GM12878 (cell line): ENCODE data around the gene CRTAP. TPM values are rescaled to one million over a fixed set of nuclear protein-coding genes. Genes with fewer than 3 reads are reported as not detected.

Experiments
- ATAC-seq: fragments of 200-7000 bp; cut with Tn5 transposase; 3 replicates; pipeline ENCODE4 v1.9.1; 2020; ENCODE audit warnings: mild to moderate bottlenecking, moderate library complexity
- BruUV-seq: library from RNA; stranded (reverse); fragments of 400-500 nt; replicated peaks from 2 replicates; lab custom pipeline; 2021; lab: Mats Ljungman, UMichigan
- CTCF ChIA-PET: fragments of 300-600 bp; sonication (Branson Sonifier 250); formaldehyde crosslinking; extraction: SDS; loops from one replicate; lab custom pipeline; 2021; ENCODE audit warnings: inconsistent platforms; lab: Yijun Ruan, JAX
- POLR2A ChIA-PET: fragments of 350-600 bp; formaldehyde crosslinking; extraction: SDS; loops from one replicate; lab custom pipeline; 2021; ENCODE audit warnings: inconsistent platforms; lab: Charles Lee
- RAD21 ChIA-PET: fragments of 300-600 bp; sonication (Branson Sonifier 250); formaldehyde crosslinking; loops from one replicate; lab custom pipeline; 2023; ENCODE audit warnings: antibody characterized with exemption; ENCODE audit not compliant: unreplicated experiment; lab: Charles Lee
- SMC1A ChIA-PET: fragments of 300-600 bp; sonication (Branson Sonifier 250); formaldehyde crosslinking; loops from one replicate; lab custom pipeline; 2023; ENCODE audit not compliant: unreplicated experiment, uncharacterized antibody; lab: Charles Lee
- DNase-seq: peaks from one replicate; pipeline ENCODE4 v3.0.0-alpha.2; 2011; ENCODE audit warnings: low read depth, low spot score
- FAIRE-seq: peaks from 3 replicates; lab custom pipeline; 2011; peaks lifted over from hg19 to GRCh38; lab: Jason Lieb, UNC
- H2AFZ ChIP-seq: 2 replicates; pipeline ENCODE4 v1.6.0; 2011; ENCODE audit warnings: low read depth, low read length, control low read depth; ENCODE audit not compliant: control insufficient read depth
- H3K27ac ChIP-seq: 2 replicates; pipeline ENCODE4 v1.5.1; 2011; ENCODE audit warnings: control low read depth; ENCODE audit not compliant: control insufficient read depth, insufficient read depth
- H3K27me3 ChIP-seq, 2 experiments: replicated peaks in 1 of 2; 2 replicates each; pipeline versions ENCODE4 v1.6.0 to v1.6.1; 2011; ENCODE audit warnings: low read length in 1 of 2; ENCODE audit not compliant: control insufficient read depth in 2 of 2, insufficient read depth in 2 of 2
- H3K36me3 ChIP-seq, 2 experiments: 2 replicates each; pipeline ENCODE4 v1.5.1; 2011; ENCODE audit warnings: low read length in 1 of 2; ENCODE audit not compliant: control insufficient read depth in 2 of 2, insufficient read depth in 2 of 2
- H3K4me1 ChIP-seq: 2 replicates; pipeline ENCODE4 v1.6.1; 2011; ENCODE audit warnings: mild to moderate bottlenecking, low read length, moderate library complexity, mixed read lengths; ENCODE audit not compliant: control insufficient read depth, insufficient read depth
- H3K4me2 ChIP-seq: 2 replicates; pipeline ENCODE4 v1.6.0; 2011; ENCODE audit warnings: control low read depth; ENCODE audit not compliant: control insufficient read depth, insufficient read depth
- H3K4me3 ChIP-seq: fragments of 200-600 bp; sonication (generic); 2 replicates; pipeline ENCODE4 v1.5.1; 2016
- H3K79me2 ChIP-seq: 2 replicates; pipeline ENCODE4 v1.6.0; 2011; ENCODE audit warnings: low read length; ENCODE audit not compliant: control insufficient read depth, insufficient read depth
- H3K9ac ChIP-seq: 2 replicates; pipeline ENCODE4 v1.8.0; 2011; ENCODE audit warnings: low read length, control low read depth, mixed read lengths; ENCODE audit not compliant: control insufficient read depth, insufficient read depth
- H3K9me3 ChIP-seq: replicated peaks from 3 replicates; pipeline ENCODE4 v1.5.1; 2011; ENCODE audit warnings: mild to moderate bottlenecking, low read length; ENCODE audit not compliant: control insufficient read depth, insufficient read depth
- H4K20me1 ChIP-seq: 2 replicates; pipeline ENCODE4 v1.6.0; 2011; ENCODE audit not compliant: control insufficient read depth, insufficient read depth
- ATF3 ChIP-seq: IDR thresholded peaks from 2 replicates; pipeline ENCODE4 v1.6.1; 2011; ENCODE audit warnings: low read depth, mild to moderate bottlenecking, low read length, moderate library complexity, borderline replicate concordance; ENCODE audit errors: extremely low read depth
- BACH1 ChIP-seq: fragments of 450-650 bp; IDR thresholded peaks from 2 replicates; pipeline ENCODE4 v1.6.1; 2017; ENCODE audit warnings: mild to moderate bottlenecking, borderline replicate concordance
- EGR1 ChIP-seq, 2 experiments: IDR thresholded peaks; 1 replicate in 1 of 2; 2 replicates in 1 of 2; pipeline ENCODE4 v1.6.1; 2011 to 2012; ENCODE audit warnings: low read depth in 2 of 2, low read length in 2 of 2, borderline replicate concordance in 1 of 2, mild to moderate bottlenecking in 1 of 2, moderate library complexity in 1 of 2
- JUND ChIP-seq: IDR thresholded peaks from 2 replicates; pipeline ENCODE4 v1.6.1; 2012; ENCODE audit warnings: low read depth, mild to moderate bottlenecking, low read length, improper control_type of control experiment, moderate library complexity
- KDM1A ChIP-seq: fragments of 200-600 bp; sonication (generic); IDR thresholded peaks from 2 replicates; pipeline ENCODE4 v1.6.1; 2016; ENCODE audit warnings: borderline replicate concordance
- LARP7 ChIP-seq: fragments of 450-650 bp; IDR thresholded peaks from 2 replicates; pipeline ENCODE4 v1.6.1; 2017; ENCODE audit warnings: mild to moderate bottlenecking
- MYB ChIP-seq: fragments of 150-350 bp; IDR thresholded peaks from 2 replicates; pipeline ENCODE4 v1.6.1; 2014; ENCODE audit warnings: mild to moderate bottlenecking, low read depth, low read length, borderline replicate concordance
- RUNX3 ChIP-seq: IDR thresholded peaks from 2 replicates; pipeline ENCODE4 v1.6.1; 2012; ENCODE audit warnings: low read length, inconsistent platforms
- SPI1 ChIP-seq: IDR thresholded peaks from 2 replicates; pipeline ENCODE4 v1.6.1; 2011; ENCODE audit warnings: low read depth, mild to moderate bottlenecking, low read length, moderate library complexity, borderline replicate concordance; ENCODE audit not compliant: insufficient read depth
- SREBF2 ChIP-seq: IDR thresholded peaks from 2 replicates; pipeline ENCODE4 v1.6.1; 2012; ENCODE audit warnings: mild to moderate bottlenecking, low read length
- SUPT20H ChIP-seq: IDR thresholded peaks from 2 replicates; pipeline ENCODE4 v1.6.1; 2011; ENCODE audit warnings: low read depth, mild to moderate bottlenecking, low read length, moderate library complexity, borderline replicate concordance; ENCODE audit not compliant: control insufficient read depth
- SUZ12 ChIP-seq: fragments of 200-600 bp; sonication (generic); IDR thresholded peaks from one replicate; pipeline ENCODE4 v1.6.1; 2018; ENCODE audit warnings: antibody characterized with exemption, mild to moderate bottlenecking; ENCODE audit not compliant: unreplicated experiment
- ZBTB4 ChIP-seq: fragments of 450-650 bp; formaldehyde crosslinking; IDR thresholded peaks from 2 replicates; pipeline ENCODE4 v1.4.0; 2022; ENCODE audit warnings: mild to moderate bottlenecking, moderate library complexity
- WGBS: methylation state at CpG from one replicate; pipeline ENCODE4 v1.1.6; 2016; ENCODE audit warnings: low lambda C conversion rate; ENCODE audit not compliant: insufficient replicate concordance, insufficient coverage; ENCODE audit errors: missing lambda C conversion rate; 5-methylcytosine and 5-hydroxymethylcytosine counted together
- in situ Hi-C: fragments of 300-500 bp; cut with MboI; formaldehyde crosslinking; loops from 9 replicates; pipeline ENCODE4 v1.14.3; 2018; ENCODE audit warnings: mixed read lengths
- intact Hi-C: fragments of 100-400 bp; cut with micrococcal nuclease; formaldehyde crosslinking; loops from one replicate; pipeline ENCODE4 v1.14.2; 2022; ENCODE audit not compliant: unreplicated experiment
- polyA plus RNA-seq, 11 experiments: library from polyadenylated mRNA; depleted of rRNA in 4 of 11; unstranded in 6 of 11; stranded (reverse) in 5 of 11; fragments of >200 nt; fragmentation: Nextera tagmentation in 4 of 11; fragmentation: Illumina TruSeq in 1 of 11; extraction: Ambion mirVana in 4 of 11; extraction: Trizol in 1 of 11; gene quantifications; 1 replicate in 1 of 11; 2 replicates in 10 of 11; pipeline versions ENCODE4 v1.2.1 to v1.2.3, GENCODE V29; 2011 to 2016; ENCODE audit warnings: inconsistent platforms in 2 of 11, missing spikeins in 2 of 11, low read depth in 1 of 11
- total RNA-seq, 4 experiments: library from RNA; depleted of rRNA in 3 of 4; stranded (reverse); fragments of >200 nt in 3 of 4; fragmentation: Illumina TruSeq in 1 of 4; extraction: Trizol in 1 of 4; gene quantifications; 2 replicates each; pipeline versions ENCODE4 v1.2.1 to v1.2.3, GENCODE V29; 2013 to 2021

The CRTAP gene
- total and polyA plus RNA-seq, 10 of the 15 experiments (the other 5 are each of a cell fraction or from before 2014, with no cell fraction given): 6.0 to 42.3 (median 23.3) TPM

DNA sequence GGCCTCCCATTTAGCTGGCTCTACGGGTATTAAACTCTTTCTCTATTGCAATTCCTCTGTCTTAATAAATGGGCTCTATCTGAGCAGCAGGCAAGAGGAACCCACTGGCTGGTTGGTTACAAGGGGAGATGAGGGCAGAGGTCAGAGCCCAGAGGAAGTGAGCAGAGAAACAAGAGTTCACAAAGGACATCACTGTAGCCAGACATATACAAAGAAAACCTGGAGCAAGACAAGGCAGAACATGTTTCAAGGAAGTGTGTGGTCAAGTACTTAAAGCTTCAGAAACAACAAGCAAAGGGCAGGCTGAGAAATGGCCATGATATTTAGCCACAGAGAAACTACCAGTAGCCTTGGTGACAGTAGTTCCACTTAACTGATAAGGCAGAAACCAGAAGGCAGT lies 80.5 kb downstream of the CRTAP start:
- no peaks in the 10 kb centered on the region for H3K36me3 ChIP-seq
- POLR2A ChIA-PET: interaction anchor here (0.6 kb wide), 1 partner anchor 38 kb away, joined by 3 read pairs; no protein-coding TSS in a partner anchor
- CTCF ChIA-PET: interaction anchor here (1.7 kb wide), 1 partner anchor 63 kb away, joined by 5 read pairs; no protein-coding TSS in a partner anchor
- ATAC-seq: no peak
- BruUV-seq: no TSS peak
- H3K4me2 ChIP-seq: no peak overlapping the region
- no peak overlapping the region for H3K27ac ChIP-seq
- SMC1A ChIA-PET: interaction anchor here (0.6 kb wide), 1 partner anchor 542 kb away, joined by 3 read pairs; no protein-coding TSS in a partner anchor
- TF ChIP-seq JUND: no peak
- TF ChIP-seq MYB: no peak
- no peak for TF ChIP-seq RUNX3
- no peak for TF ChIP-seq KDM1A
- TF ChIP-seq EGR1 (IDR thresholded peaks at IDR 0.05; ENCODE audit: borderline replicate concordance in 1 of 2, low read depth in 2 of 2, low read length in 2 of 2): no peak
- TF ChIP-seq SUPT20H: no peak
- no peak for TF ChIP-seq SREBF2
- no peak for TF ChIP-seq ATF3
- TF ChIP-seq BACH1: no peak
- TF ChIP-seq SUZ12: no peak
- TF ChIP-seq ZBTB4 (CRISPR knock-in tag): no peak
- TF ChIP-seq LARP7: no peak
- TF ChIP-seq SPI1: no peak
- TF ChIP-seq, all 136 proteins: peak for 0
- DNase-seq (no peak), FAIRE-seq (no peak)
- no peak overlapping the region for H3K9ac ChIP-seq
- no peaks in the 10 kb centered on the region for H3K79me2 ChIP-seq
- H3K27me3 ChIP-seq: no peaks in the 10 kb centered on the region
- H2AFZ ChIP-seq: no peak overlapping the region
- no peak overlapping the region for H3K4me3 ChIP-seq
- in situ Hi-C loops (no loop called here), intact Hi-C loops (no loop called here)
- RAD21 ChIA-PET: no interaction called here
- no peaks in the 10 kb centered on the region for H3K4me1 ChIP-seq
- H4K20me1 ChIP-seq: no peaks in the 10 kb centered on the region
- 0% methylated on average over 1 of the region's 1 CpG for WGBS
- no peaks in the 10 kb centered on the region for H3K9me3 ChIP-seq
